ENCODE results near the gene STX17.
A peak's percentile ranks its signal among the peaks of the same experiment; 100 is the strongest.
"Not testable (repeated sequence)": the region's sequence is repeated elsewhere in the genome, so short reads cannot be mapped to it uniquely, and the experiment has no call there.

STX17 gene

DNA sequence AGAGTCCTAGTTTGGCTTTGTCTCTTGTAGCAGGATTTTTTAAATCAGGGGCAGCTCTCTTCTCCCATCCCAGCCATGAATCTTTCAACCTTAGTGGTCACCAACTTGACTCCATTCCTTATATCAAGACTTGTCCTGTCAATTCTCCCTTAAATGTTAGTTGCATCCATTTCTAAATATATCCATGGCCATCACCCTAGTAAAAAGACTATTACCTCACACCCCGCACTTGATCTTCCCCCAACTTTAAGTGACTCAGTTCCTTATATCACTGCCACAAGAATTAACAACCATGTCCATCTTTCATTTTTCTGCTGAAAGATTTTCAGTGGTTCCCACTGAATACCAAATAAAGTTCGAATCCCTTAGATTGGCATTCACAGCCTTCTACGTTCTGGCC is 67.0 kb downstream of the STX17 start:
- DNase-seq = no peak

DNA sequence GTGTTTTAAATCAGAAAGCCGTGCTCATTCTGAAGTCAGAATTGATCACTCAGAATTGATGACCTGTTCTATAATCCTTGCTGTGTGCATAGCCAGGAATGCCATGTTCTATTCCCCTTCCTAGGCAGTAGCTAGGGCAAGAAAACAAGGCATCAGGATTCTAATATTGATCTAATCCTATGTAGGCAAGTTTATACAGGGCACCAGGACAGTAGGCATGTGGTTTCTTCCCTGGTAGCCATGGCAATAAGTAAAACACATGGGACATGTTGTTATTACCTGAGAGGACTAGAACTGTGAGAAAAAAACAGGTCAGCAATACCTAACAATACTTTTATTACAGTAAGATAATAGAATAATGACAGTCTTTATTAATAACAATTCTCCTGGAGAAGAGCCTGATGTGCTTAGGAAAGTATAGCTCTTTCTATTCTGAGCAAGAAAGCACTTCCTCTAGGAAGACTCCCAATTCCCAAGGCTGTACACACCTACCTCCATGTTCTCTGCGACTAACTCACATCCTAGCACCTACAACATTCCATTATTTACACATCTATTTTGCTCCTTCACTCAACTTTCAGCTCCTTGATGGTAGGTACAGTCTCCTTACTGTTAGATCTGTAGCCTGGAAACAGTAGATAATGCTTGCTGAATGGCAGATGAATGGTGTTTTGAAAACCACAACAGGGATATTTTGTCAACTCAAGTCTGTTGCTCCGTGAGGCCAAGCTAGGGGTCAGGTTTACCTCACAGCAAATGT is 70.8 kb downstream of the STX17 start:
- no peak for DNase-seq

DNA sequence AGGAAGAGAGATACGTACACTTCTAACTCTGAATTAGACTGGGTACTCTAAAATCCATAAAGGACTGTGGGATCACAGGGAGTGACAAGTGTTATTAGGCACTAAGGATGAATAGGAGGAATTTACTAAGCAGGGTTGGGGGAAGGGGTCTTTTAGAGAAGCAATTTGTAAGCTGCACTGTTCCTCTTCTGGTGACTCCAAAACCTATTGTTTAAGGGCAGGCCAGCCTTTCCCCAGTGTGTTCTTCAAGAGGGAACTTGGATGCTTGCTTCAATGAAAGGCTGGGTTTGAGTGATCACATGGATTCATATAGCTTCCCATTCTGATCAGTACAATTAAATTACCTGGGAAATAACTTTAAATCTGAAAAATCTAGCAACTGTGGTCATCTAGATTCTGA is 71.8 kb downstream of the STX17 start:
- no peak for DNase-seq

DNA sequence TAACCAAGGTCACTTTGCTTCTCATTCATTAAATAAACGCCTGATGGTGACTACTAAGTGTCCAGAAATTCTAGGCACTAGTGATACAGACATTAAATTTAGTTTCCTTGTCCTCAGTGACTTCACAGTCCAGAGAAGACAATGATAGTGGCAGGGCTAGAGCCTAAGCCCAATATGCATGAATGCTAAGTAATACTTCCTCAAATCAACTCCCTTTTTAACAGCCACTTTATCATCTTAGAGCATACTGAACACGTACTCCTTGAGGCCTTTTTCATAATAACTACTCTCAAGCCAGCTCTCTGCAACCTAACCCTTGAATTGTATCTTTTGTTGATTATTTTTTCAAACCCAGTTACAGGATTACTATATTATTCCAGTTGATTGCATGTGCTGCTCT is 74.1 kb downstream of the STX17 start:
- no peak for DNase-seq

DNA sequence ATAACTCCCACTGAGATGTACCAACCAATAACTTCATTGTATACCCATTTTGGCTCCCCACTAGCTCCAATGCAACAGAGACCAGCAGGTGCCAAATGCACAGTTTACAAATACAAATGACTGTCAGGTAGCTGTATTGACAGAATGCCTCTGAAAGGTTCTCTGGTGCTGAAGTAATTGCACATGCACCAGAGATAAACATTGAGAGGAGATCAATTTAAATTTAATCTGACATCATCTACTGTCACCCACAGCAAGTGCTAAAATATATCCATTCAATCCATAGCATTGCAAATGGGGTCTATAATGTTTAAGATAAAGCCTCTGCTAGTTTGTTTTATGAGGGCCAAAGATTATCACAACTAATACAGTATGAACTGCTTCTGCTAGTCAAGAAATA is 80.2 kb downstream of the STX17 start:
- no peak for DNase-seq

DNA sequence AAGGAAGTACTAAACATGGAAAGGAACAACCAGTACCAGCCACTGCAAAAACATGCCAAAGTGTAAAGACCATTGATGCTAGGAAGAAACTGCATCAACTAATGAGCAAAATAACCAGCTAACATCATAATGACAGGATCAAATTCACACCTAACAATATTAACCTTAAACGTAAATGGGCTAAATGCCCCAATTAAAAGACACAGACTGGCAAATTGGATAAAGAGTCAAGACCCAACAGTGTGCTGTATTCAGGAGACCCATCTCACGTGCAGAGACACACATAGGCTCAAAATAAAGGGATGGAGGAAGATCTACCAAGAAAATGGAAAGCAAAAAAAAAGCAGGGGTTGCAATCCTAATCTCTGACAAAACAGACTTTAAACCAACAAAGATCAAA is 84.1 kb downstream of the STX17 start:
- not testable (repeated sequence) for DNase-seq

DNA sequence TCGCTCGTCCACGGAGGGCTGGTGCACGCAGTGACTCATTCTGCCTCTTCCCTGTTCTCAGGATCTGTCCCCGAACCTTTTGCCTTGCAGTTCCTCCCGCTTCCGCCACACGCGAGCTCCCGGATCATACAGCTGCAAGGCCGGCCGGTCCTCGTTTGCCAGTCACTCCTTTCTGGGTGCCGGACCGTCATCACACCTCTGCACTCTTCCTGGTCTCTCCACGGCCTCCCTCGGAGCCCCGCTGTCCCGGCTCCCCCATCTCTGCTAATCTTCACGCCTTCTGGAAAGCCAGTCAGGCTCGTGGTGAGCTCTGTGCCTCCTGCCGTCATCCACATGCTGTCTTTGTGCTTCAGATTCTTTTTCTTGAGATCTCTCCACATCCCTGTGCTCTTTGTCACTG is 91.8 kb downstream of the STX17 start:
- no peak for DNase-seq

DNA sequence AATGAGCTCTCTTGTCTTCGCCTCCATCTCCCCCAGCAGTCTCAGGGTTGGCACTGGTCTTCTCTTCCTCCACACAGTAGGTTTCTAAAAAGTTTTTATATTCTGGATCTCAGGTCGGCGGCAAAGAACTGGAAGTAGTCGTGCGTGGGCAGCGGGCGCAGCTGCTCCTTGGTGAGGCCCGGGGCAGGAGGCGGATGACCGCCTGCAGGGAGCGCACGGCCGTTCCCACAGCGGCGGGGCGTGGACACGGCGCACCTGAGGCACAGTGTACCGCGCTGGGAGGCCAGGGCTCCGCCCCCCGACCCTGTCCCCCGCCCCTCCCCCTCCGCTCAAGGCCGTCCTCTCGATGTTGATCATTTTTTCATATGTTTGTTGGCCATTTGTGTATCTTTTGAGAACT is 92.4 kb downstream of the STX17 start:
- no peak for DNase-seq

DNA sequence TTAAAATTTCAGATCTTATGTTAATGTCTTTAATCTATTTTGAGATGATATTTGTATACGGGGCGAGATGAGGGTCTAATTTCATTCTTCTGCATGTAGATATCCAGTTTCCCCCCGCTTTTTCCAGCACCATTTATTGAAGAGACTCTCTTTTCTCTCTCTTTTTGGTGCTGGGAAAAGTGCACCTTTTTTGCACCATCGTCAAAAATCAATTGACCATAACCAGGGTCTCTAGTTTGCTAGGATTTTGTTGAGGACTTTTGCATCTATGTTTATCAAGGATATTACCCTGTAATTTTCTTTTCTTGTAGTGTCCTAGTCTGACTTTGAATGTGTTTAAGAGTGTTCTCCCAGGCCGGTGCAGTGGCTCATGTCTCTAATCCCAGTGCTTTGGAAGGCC is 93.3 kb downstream of the STX17 start:
- DNase-seq = no peak

DNA sequence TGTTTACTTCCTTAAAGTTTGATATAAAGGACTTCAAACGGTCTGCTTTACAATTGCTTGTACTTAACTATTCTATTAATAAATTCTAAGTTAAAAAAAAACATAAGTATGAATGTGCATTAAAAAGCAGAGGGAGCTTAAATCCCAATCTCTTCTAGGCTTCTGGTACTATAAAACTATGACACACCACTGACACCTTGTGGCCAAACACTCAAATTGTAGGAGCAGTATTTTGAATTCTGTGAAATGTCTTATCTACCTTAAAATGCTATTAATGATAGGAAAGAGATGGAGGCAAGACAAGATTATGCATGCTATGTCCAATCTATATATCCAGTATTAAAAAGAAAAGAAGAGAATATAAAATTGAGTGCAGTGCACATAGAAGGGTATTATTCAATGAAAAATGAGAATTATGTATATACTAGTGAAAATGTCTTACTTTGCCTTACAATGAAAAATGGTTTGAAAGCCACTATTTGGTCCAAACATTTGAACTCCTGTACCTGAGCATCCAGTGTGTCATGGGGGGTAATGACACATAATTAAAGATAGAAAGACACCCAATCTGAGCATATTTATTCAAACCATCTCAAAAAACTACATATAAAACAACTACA is 104.7 kb downstream of the STX17 start:
- DNase-seq = peak; percentile 58

DNA sequence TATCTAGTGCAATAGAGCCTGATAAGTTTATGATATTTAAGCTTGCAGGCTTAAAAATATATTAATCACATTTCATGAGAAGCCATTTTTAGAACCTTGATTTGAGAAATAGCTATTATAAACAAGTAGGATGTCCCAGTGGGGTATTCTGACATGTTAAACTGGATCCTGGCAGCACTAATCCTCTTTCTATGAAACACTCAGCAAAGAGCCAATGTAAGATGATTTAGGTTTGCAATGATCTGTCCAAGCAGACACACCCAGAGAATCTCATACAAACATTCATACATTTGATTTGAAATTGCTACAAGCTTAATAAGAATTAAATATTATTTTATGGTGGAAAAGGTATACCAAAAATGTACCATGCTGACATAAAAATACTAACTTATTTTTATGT is 105.8 kb downstream of the STX17 start:
- no peak for DNase-seq

DNA sequence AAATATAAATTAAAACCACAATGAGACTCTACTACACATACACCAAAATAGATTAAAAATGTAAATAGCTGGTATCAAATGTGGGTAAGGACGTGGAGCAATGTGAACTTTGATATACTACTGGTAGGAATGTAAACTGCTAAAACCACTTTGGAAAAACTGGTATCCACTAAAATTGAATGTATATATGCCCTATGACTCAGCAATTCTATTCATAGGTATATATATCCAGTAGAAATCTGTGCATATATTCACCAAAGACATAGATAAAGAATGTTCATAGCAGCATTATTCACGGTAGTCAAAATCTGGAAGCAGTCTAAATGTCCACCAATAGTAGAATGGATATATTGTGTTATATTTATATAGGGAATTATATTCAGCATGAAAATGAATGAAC is 107.1 kb downstream of the STX17 start:
- DNase-seq = no peak

DNA sequence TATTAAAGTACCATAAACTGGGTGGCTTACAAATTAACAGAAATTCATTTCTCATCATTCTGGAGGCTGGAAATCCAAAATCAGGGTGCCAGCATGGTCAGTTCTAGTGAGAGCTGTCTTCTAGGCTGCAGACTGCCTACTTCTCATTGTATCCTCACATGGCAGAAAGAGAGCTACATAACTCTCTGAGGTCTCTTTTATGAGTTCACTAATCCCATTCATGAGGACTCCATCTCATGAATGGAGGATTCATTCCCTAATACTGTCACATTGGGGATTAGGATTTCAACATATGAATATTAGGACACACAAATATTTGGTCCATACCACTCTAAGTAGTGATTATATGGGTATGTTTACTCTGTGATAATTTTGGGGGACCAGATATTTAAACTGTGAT is 108.4 kb downstream of the STX17 start:
- no peak for DNase-seq

DNA sequence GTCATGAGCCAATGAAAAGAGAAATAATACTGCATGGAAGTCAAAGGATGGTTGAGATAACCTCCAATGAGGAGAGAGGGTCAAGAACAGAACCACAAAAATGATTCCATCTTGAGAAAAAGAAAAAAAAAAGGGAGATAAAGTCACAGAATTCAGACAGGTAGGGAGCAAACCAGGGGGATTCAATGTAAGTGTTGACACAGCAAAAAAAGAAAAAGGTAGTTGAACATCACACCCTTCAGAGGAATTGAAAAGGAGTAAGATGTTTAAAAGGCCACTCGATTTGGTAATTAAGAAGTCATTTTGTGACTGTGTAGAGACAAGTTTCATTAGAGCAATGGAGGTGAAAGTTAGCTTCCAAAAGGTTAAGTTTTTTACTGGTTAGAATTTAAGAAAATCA is 113.1 kb downstream of the STX17 start:
- DNase-seq = no peak
